Measurements from ENCODE around the gene ZFP1.
A peak's percentile ranks its signal among the peaks of the same experiment; 100 is the strongest.
"Not testable (repeated sequence)": the region's sequence is repeated elsewhere in the genome, so short reads cannot be mapped to it uniquely, and the experiment has no call there.

The ZFP1 gene

GRCh38 chr16:75204905-75205304 lies 56.6 kb downstream of the ZFP1 start:
- not testable (repeated sequence) for DNase-seq (ENCODE audit: low read depth)

- not testable (repeated sequence) for DNase-seq (ENCODE audit: low read depth)
Observed at GRCh38 chr16:75205438-75205837, 57.1 kb downstream of the ZFP1 start.

- DNase-seq (ENCODE audit: low read depth) = not testable (repeated sequence)
Observed at GRCh38 chr16:75205961-75206748, 57.8 kb downstream of the ZFP1 start.

- DNase-seq (ENCODE audit: low read depth) = peak; percentile 39
Observed at GRCh38 chr16:75206749-75207451, 58.6 kb downstream of the ZFP1 start, which contains the start of gene CTRB2. CTRB2 (minus strand) TSS chr16:75207161; CDS start chr16:75207141, 20 bp downstream.

GRCh38 chr16:75207831-75208230 lies 59.5 kb downstream of the ZFP1 start:
- no peak for DNase-seq (ENCODE audit: low read depth)

GRCh38 chr16:75208242-75208825 lies 60.0 kb downstream of the ZFP1 start:
- DNase-seq (ENCODE audit: low read depth) = no peak

- no peak for DNase-seq (ENCODE audit: low read depth)
Observed at GRCh38 chr16:75208861-75209505, 60.7 kb downstream of the ZFP1 start.

- DNase-seq (ENCODE audit: low read depth) = not testable (repeated sequence)
Observed at GRCh38 chr16:75209514-75209913, 61.2 kb downstream of the ZFP1 start.

- DNase-seq (ENCODE audit: low read depth) = no peak
Observed at GRCh38 chr16:75209944-75210343, 61.6 kb downstream of the ZFP1 start.

- DNase-seq (ENCODE audit: low read depth) = not testable (repeated sequence)
Observed at GRCh38 chr16:75211286-75211685, 63.0 kb downstream of the ZFP1 start.

GRCh38 chr16:75216127-75216526 lies 67.8 kb downstream of the ZFP1 start:
- DNase-seq (ENCODE audit: low read depth) = no peak

GRCh38 chr16:75216576-75216975 lies 68.3 kb downstream of the ZFP1 start:
- no peak for DNase-seq (ENCODE audit: low read depth)

GRCh38 chr16:75217389-75217851 lies 69.1 kb downstream of the ZFP1 start:
- DNase-seq (ENCODE audit: low read depth) = no peak

- DNase-seq (ENCODE audit: low read depth) = no peak
Observed at GRCh38 chr16:75218256-75219076, 70.1 kb downstream of the ZFP1 start, which contains the start of gene CTRB1. CTRB1 (plus strand) TSS chr16:75218988; CDS start chr16:75219008, 20 bp downstream.

GRCh38 chr16:75219088-75219487 lies 70.8 kb downstream of the ZFP1 start:
- no peak for DNase-seq (ENCODE audit: low read depth)

GRCh38 chr16:75219838-75220237 lies 71.5 kb downstream of the ZFP1 start:
- no peak for DNase-seq (ENCODE audit: low read depth)

Measured in EH (cell line).